ENCODE data around the gene KMT2E.

DNA sequence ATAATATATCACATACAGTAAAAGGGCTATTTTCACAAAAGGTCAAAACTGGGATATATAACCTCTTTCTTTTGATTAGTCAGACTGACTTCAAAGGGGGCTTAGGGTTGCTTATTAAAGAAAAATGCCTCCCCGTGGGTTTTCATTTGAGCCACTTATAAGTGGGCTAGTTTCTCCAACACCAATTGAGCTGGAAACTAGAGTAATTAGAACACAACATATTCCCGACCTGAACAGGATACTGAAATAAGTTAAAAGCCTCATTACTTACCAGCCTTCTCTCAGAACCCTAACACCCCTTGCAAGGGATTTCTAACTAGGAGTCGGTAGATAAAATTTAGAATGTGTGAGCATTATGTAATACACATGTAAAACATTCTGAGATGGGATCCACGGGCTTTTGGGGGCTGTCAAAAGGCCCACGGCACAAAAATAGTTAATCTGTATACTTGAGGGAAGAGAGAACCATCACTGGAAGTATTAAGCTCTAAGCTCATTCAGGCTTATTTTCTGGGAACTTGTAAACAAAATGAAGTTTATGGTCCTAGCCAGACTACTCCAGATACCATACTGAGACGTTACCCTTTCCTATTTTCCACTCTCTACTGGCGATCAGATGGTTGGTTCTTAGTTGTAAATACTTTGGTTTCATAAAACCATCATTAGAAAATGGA is 29.3 kb upstream of the KMT2E start:
- TF ChIP-seq CTCF (IDR thresholded peaks at IDR 0.05; ENCODE audit: borderline replicate concordance, extremely low read depth, low read length, poor library complexity, severe bottlenecking) (no peak), EZH2 (IDR thresholded peaks at IDR 0.05; ENCODE audit: borderline replicate concordance, low read depth, low read length, severe bottlenecking) (no peak)
